CD4-positive, alpha-beta T cell (primary cell): Measurements from ENCODE around the gene MIER1. TPM values are rescaled to one million over a fixed set of nuclear protein-coding genes. Genes with fewer than 3 reads are reported as not detected.

Experiments
- ATAC-seq: fragments of 200-7000 bp; cut with Tn5 transposase; one replicate; pipeline ENCODE4 v1.10.0; 2022; ENCODE audit warnings: mild to moderate bottlenecking; ENCODE audit not compliant: poor library complexity
- CTCF ChIA-PET: fragments of 350-600 bp; sonication (Branson Sonifier 250); formaldehyde crosslinking; loops from one replicate; lab custom pipeline; 2021; ENCODE audit warnings: antibody characterized with exemption, inconsistent platforms; lab: Charles Lee
- POLR2A ChIA-PET: fragments of 350-600 bp; sonication (Branson Sonifier 250); formaldehyde crosslinking; loops from one replicate; lab custom pipeline; 2021; ENCODE audit warnings: antibody characterized with exemption, inconsistent platforms; lab: Charles Lee
- DNase-seq, 14 experiments: peaks; one replicate each; pipeline ENCODE4 v3.0.0-alpha.2; 2013 to 2020; ENCODE audit warnings: mixed read lengths in 2 of 14
- H3K27ac ChIP-seq, 2 donors: one replicate each; pipeline versions ENCODE4 v1.5.1 to v1.7.0; 2013; ENCODE audit warnings: low read length in 2 of 2, low read depth in 1 of 2, mild to moderate bottlenecking in 1 of 2
- H3K27me3 ChIP-seq, 2 experiments: 1 replicate in 1 of 2; 2 replicates in 1 of 2; pipeline versions ENCODE4 v1.6.1 to v1.7.0; 2013; ENCODE audit warnings: low read length in 2 of 2, control low read depth in 1 of 2, mild to moderate bottlenecking in 1 of 2, moderate library complexity in 1 of 2; ENCODE audit not compliant: insufficient read depth in 2 of 2, control insufficient read depth in 1 of 2
- H3K36me3 ChIP-seq: one replicate; pipeline ENCODE4 v1.6.1; 2013; ENCODE audit warnings: low read length, control low read depth; ENCODE audit not compliant: insufficient read depth
- H3K4me1 ChIP-seq: one replicate; pipeline ENCODE4 v1.6.1; 2013; ENCODE audit warnings: low read length, control low read depth; ENCODE audit not compliant: insufficient read depth
- H3K4me3 ChIP-seq: one replicate; pipeline ENCODE4 v1.5.1; 2013; ENCODE audit warnings: mild to moderate bottlenecking, low read length, moderate library complexity
- H3K9me3 ChIP-seq, 2 experiments: 1 replicate in 1 of 2; 2 replicates in 1 of 2; pipeline versions ENCODE4 v1.6.1 to v1.7.0; 2013; ENCODE audit warnings: low read length in 2 of 2, mild to moderate bottlenecking in 2 of 2, control low read depth in 1 of 2, moderate library complexity in 1 of 2; ENCODE audit not compliant: control insufficient read depth in 1 of 2, insufficient read depth in 1 of 2
- H3K27ac Mint-ChIP-seq: one replicate; pipeline ENCODE4 v1.8.0; 2020; ENCODE audit warnings: mixed read lengths
- H3K27me3 Mint-ChIP-seq: one replicate; pipeline ENCODE4 v1.8.0; 2021; ENCODE audit warnings: mixed read lengths
- H3K36me3 Mint-ChIP-seq: one replicate; pipeline ENCODE4 v1.8.0; 2021; ENCODE audit warnings: low read depth, mixed read lengths
- H3K4me1 Mint-ChIP-seq: one replicate; pipeline ENCODE4 v1.8.0; 2021; ENCODE audit warnings: low read depth, mixed read lengths
- H3K4me3 Mint-ChIP-seq: one replicate; pipeline ENCODE4 v1.8.0; 2020; ENCODE audit warnings: mild to moderate bottlenecking, mixed read lengths
- H3K9me3 Mint-ChIP-seq: one replicate; pipeline ENCODE4 v1.8.0; 2020; ENCODE audit warnings: mixed read lengths
- CTCF ChIP-seq: fragments of 200-600 bp; IDR thresholded peaks from one replicate; pipeline ENCODE4 v1.8.0; 2022; ENCODE audit warnings: antibody characterized with exemption, mild to moderate bottlenecking
- intact Hi-C, 2 experiments: fragments of 100-400 bp; cut with DNase I in 1 of 2; cut with micrococcal nuclease in 1 of 2; formaldehyde crosslinking; loops; one replicate each; pipeline versions ENCODE4 v1.15.1 to v1.9.0; 2023 to 2025; cut with DNase I, micrococcal nuclease
- total RNA-seq, 174 experiments: library from RNA in 2 of 174; stranded (reverse) in 2 of 174; gene quantifications; one replicate each; pipeline ENCODE4 v1.2.3 and lab custom pipeline; 2021 to 2026

The MIER1 gene
- total RNA-seq, 2 experiments from 2014 or later = 106 to 107 TPM

GRCh38 chr1:66917476-66917875 is 7.3 kb upstream of the MIER1 start:
- Histone ChIP-seq H3K4me3 (no peak overlapping the region), H3K9me3 (no peaks in the 10 kb centered on the region), H3K4me1 (no peaks in the 10 kb centered on the region), H3K27me3 (no peaks in the 10 kb centered on the region), H3K27ac (no peak overlapping the region), H3K36me3 (no peaks in the 10 kb centered on the region)
- no peaks in the 10 kb centered on the region for H3K27me3 Mint-ChIP-seq
- ChIA-PET CTCF (no interaction called here), POLR2A (no interaction called here)
- TF ChIP-seq CTCF = no peak
- DNase-seq (no peak), ATAC-seq (no peak)
- peaks cover 3% of the 10 kb centered on the region for H3K9me3 Mint-ChIP-seq
- no peak overlapping the region for H3K4me3 Mint-ChIP-seq
- no peaks in the 10 kb centered on the region for H3K36me3 Mint-ChIP-seq
- no peak overlapping the region for H3K27ac Mint-ChIP-seq
- intact Hi-C loops = no loop called here
- H3K4me1 Mint-ChIP-seq = peaks cover 9% of the 10 kb centered on the region

GRCh38 chr1:66919063-66919462 is 5.7 kb upstream of the MIER1 start:
- TF ChIP-seq CTCF = no peak
- Mint-ChIP-seq H3K9me3 (peaks cover 3% of the 10 kb centered on the region), H3K4me3 (no peak overlapping the region), H3K4me1 (peaks cover 23% of the 10 kb centered on the region), H3K27me3 (no peaks in the 10 kb centered on the region), H3K36me3 (peaks cover 5% of the 10 kb centered on the region), H3K27ac (no peak overlapping the region)
- CTCF ChIA-PET = no interaction called here
- Histone ChIP-seq H3K4me1 (peaks cover 8% of the 10 kb centered on the region), H3K27me3 (no peaks in the 10 kb centered on the region), H3K9me3 (no peaks in the 10 kb centered on the region), H3K36me3 (no peaks in the 10 kb centered on the region), H3K4me3 (no peak overlapping the region), H3K27ac (no peak overlapping the region)
- intact Hi-C loops = no loop called here
- ATAC-seq (no peak), DNase-seq (no peak)
- POLR2A ChIA-PET = interaction anchor here (0.6 kb wide), 1 partner anchor 136 kb away, joined by 3 read pairs; no protein-coding TSS in a partner anchor

GRCh38 chr1:66919828-66920227 is 5.0 kb upstream of the MIER1 start:
- Mint-ChIP-seq H3K27me3 (no peaks in the 10 kb centered on the region), H3K4me3 (no peak overlapping the region), H3K9me3 (peaks cover 3% of the 10 kb centered on the region), H3K36me3 (peaks cover 12% of the 10 kb centered on the region), H3K27ac (no peak overlapping the region), H3K4me1 (peaks cover 28% of the 10 kb centered on the region)
- H3K27me3 ChIP-seq = no peaks in the 10 kb centered on the region
- no peak for DNase-seq
- no peak for TF ChIP-seq CTCF
- ATAC-seq = no peak
- H3K9me3 ChIP-seq = no peaks in the 10 kb centered on the region
- no peaks in the 10 kb centered on the region for H3K36me3 ChIP-seq
- ChIA-PET CTCF (no interaction called here), POLR2A (interaction anchor here (0.6 kb wide), 1 partner anchor 135 kb away, joined by 3 read pairs; no protein-coding TSS in a partner anchor)
- no peak overlapping the region for H3K4me3 ChIP-seq
- H3K27ac ChIP-seq = no peak overlapping the region
- H3K4me1 ChIP-seq = peaks cover 11% of the 10 kb centered on the region
- intact Hi-C loops = loop anchor here in 1 of 2 experiments (5.0 to 10.0 kb wide), 2 partner anchors 137 to 155 kb away; no protein-coding TSS in a partner anchor
